HCT116 (cell line): Measurements from ENCODE around the gene RNF126.
A peak's percentile ranks its signal among the peaks of the same experiment; 100 is the strongest.

ENCODE experiments used
- EZH2 ChIP-seq: fragments of 200-600 bp; sonication (generic); IDR thresholded peaks from 2 replicates; pipeline ENCODE4 v1.6.1; 2017; ENCODE audit warnings: antibody characterized with exemption, mixed run types
- JUND ChIP-seq: IDR thresholded peaks from 2 replicates; pipeline ENCODE4 v1.6.1; 2012
- POLR2A ChIP-seq: IDR thresholded peaks from 2 replicates; pipeline ENCODE4 v1.7.0; 2011; ENCODE audit warnings: borderline replicate concordance; ENCODE audit not compliant: insufficient read depth, insufficient read length; ENCODE audit errors: extremely low read depth
- POLR2AphosphoS5 ChIP-seq: IDR thresholded peaks from 2 replicates; pipeline ENCODE4 v1.6.1; 2011; ENCODE audit warnings: mild to moderate bottlenecking, low read depth, low read length, moderate library complexity
- RAD21 ChIP-seq: IDR thresholded peaks from 2 replicates; pipeline ENCODE4 v1.6.1; 2012; ENCODE audit warnings: low read depth, mild to moderate bottlenecking
- SIN3A ChIP-seq: IDR thresholded peaks from 2 replicates; pipeline ENCODE4 v1.6.1; 2012; ENCODE audit warnings: low read depth
- SP1 ChIP-seq: IDR thresholded peaks from 2 replicates; pipeline ENCODE4 v1.6.1; 2012; ENCODE audit warnings: low read depth
- SRF ChIP-seq: IDR thresholded peaks from 2 replicates; pipeline ENCODE4 v1.6.1; 2012; ENCODE audit warnings: low read depth
- YY1 ChIP-seq: IDR thresholded peaks from 2 replicates; pipeline ENCODE4 v1.6.1; 2011; ENCODE audit warnings: low read length, low read depth, moderate library complexity, mild to moderate bottlenecking; ENCODE audit not compliant: insufficient replicate concordance; ENCODE audit errors: extremely low read depth
- ZFX ChIP-seq: fragments of 450-650 bp; IDR thresholded peaks from 2 replicates; pipeline ENCODE4 v1.6.1; 2017
- ZNF274 ChIP-seq: fragments of 200-500 bp; sonication (Bioruptor generic); IDR thresholded peaks from 2 replicates; pipeline ENCODE4 v1.6.1; 2014; ENCODE audit warnings: mild to moderate bottlenecking, low read depth, low read length, inconsistent platforms
- TF ChIP-seq, protein P1 (sequence below), 3 experiments: fragments of 200-600 bp in 1 of 3; sonication (generic) in 1 of 3; IDR thresholded peaks in 2 of 3; conservative IDR thresholded peaks in 1 of 3; 2 replicates each; pipeline ENCODE4 v1.5.1; 2012 to 2017; ENCODE audit warnings: low read depth in 2 of 3, low read length in 2 of 3, antibody characterized with exemption in 1 of 3, borderline replicate concordance in 1 of 3, control low read depth in 1 of 3, mild to moderate bottlenecking in 1 of 3, mixed read lengths in 1 of 3, mixed run types in 1 of 3, moderate library complexity in 1 of 3; ENCODE audit not compliant: insufficient read depth in 1 of 3
- TF ChIP-seq, protein P2 (sequence below): IDR thresholded peaks from 2 replicates; pipeline ENCODE4 v1.6.1; 2012
- TF ChIP-seq, protein P3 (sequence below): IDR thresholded peaks from 2 replicates; pipeline ENCODE4 v1.6.1; 2012; ENCODE audit warnings: low read depth

- TF ChIP-seq POLR2A (peak; percentile 46), POLR2AphosphoS5 (no peak), SP1 (no peak), RAD21 (no peak), JUND (no peak), ZFX (no peak), SRF (no peak), EZH2 (no peak), SIN3A (no peak), ZNF274 (no peak), YY1 (no peak)
- TF ChIP-seq, protein P1, sequence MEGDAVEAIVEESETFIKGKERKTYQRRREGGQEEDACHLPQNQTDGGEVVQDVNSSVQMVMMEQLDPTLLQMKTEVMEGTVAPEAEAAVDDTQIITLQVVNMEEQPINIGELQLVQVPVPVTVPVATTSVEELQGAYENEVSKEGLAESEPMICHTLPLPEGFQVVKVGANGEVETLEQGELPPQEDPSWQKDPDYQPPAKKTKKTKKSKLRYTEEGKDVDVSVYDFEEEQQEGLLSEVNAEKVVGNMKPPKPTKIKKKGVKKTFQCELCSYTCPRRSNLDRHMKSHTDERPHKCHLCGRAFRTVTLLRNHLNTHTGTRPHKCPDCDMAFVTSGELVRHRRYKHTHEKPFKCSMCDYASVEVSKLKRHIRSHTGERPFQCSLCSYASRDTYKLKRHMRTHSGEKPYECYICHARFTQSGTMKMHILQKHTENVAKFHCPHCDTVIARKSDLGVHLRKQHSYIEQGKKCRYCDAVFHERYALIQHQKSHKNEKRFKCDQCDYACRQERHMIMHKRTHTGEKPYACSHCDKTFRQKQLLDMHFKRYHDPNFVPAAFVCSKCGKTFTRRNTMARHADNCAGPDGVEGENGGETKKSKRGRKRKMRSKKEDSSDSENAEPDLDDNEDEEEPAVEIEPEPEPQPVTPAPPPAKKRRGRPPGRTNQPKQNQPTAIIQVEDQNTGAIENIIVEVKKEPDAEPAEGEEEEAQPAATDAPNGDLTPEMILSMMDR (IDR thresholded peaks at IDR 0.05 in 2 of 3, conservative IDR thresholded peaks at IDR 0.05 in 1 of 3; ENCODE audit: borderline replicate concordance in 1 of 3, insufficient read depth in 1 of 3, low read depth in 2 of 3, low read length in 2 of 3), result no peak
- TF ChIP-seq, protein P2, sequence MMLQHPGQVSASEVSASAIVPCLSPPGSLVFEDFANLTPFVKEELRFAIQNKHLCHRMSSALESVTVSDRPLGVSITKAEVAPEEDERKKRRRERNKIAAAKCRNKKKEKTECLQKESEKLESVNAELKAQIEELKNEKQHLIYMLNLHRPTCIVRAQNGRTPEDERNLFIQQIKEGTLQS, result no peak
- TF ChIP-seq, protein P3, sequence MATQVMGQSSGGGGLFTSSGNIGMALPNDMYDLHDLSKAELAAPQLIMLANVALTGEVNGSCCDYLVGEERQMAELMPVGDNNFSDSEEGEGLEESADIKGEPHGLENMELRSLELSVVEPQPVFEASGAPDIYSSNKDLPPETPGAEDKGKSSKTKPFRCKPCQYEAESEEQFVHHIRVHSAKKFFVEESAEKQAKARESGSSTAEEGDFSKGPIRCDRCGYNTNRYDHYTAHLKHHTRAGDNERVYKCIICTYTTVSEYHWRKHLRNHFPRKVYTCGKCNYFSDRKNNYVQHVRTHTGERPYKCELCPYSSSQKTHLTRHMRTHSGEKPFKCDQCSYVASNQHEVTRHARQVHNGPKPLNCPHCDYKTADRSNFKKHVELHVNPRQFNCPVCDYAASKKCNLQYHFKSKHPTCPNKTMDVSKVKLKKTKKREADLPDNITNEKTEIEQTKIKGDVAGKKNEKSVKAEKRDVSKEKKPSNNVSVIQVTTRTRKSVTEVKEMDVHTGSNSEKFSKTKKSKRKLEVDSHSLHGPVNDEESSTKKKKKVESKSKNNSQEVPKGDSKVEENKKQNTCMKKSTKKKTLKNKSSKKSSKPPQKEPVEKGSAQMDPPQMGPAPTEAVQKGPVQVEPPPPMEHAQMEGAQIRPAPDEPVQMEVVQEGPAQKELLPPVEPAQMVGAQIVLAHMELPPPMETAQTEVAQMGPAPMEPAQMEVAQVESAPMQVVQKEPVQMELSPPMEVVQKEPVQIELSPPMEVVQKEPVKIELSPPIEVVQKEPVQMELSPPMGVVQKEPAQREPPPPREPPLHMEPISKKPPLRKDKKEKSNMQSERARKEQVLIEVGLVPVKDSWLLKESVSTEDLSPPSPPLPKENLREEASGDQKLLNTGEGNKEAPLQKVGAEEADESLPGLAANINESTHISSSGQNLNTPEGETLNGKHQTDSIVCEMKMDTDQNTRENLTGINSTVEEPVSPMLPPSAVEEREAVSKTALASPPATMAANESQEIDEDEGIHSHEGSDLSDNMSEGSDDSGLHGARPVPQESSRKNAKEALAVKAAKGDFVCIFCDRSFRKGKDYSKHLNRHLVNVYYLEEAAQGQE, result no peak
Measured at GRCh38 chr19:632579-633067, 30.4 kb downstream of the RNF126 start.
